ENCODE results near the gene LASP1NB.

The LASP1NB gene

DNA sequence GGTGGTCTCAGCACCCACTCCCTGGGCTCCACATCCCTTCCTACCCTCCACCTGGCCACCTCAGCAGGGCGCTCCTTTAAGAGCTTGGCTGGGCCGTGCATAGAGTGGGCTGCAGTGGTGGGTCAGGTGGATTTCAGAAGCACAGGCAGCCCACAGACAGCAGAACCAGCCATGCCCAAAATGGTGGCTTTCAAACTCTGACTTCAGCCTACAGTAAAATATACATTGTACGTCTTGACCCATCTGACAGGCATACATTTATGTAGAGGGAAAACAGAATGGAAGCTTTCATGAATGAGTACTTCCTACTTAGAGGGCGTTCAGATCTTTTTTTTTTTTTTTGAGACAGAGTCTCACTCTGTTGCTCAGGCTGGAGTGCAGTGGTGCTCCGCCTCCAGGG lies 26.0 kb upstream of the LASP1NB start:
- Histone ChIP-seq H3K27ac (ENCODE audit: low read depth, low read length) (peak overlapping the region; percentile 31), H3K4me3 (ENCODE audit: low read depth, low read length) (no peak overlapping the region), H3K27me3 (ENCODE audit: control insufficient read depth, insufficient read depth, low read length) (no peaks in the 10 kb centered on the region), H3K9me3 (ENCODE audit: control insufficient read depth, insufficient read depth, low read length) (no peaks in the 10 kb centered on the region; the same call in 1 of the 2 replicates)
- CTCF ChIA-PET = interaction anchor here (0.6 kb wide), 1 partner anchor 26 kb away, joined by 6 read pairs; no protein-coding TSS in a partner anchor
- DNase-seq (ENCODE audit: low read depth, low spot score) = no peak
- POLR2A ChIA-PET = interaction anchor here (2.2 to 2.6 kb wide), 3 partner anchors 19 to 46 kb away, joined by 4 to 23 read pairs (median 20); partner anchors contain the start of genes LASP1 and RPL23
- TF ChIP-seq, protein P1, sequence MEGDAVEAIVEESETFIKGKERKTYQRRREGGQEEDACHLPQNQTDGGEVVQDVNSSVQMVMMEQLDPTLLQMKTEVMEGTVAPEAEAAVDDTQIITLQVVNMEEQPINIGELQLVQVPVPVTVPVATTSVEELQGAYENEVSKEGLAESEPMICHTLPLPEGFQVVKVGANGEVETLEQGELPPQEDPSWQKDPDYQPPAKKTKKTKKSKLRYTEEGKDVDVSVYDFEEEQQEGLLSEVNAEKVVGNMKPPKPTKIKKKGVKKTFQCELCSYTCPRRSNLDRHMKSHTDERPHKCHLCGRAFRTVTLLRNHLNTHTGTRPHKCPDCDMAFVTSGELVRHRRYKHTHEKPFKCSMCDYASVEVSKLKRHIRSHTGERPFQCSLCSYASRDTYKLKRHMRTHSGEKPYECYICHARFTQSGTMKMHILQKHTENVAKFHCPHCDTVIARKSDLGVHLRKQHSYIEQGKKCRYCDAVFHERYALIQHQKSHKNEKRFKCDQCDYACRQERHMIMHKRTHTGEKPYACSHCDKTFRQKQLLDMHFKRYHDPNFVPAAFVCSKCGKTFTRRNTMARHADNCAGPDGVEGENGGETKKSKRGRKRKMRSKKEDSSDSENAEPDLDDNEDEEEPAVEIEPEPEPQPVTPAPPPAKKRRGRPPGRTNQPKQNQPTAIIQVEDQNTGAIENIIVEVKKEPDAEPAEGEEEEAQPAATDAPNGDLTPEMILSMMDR (IDR thresholded peaks at IDR 0.05; ENCODE audit: low read depth, low read length) = no peak

DNA sequence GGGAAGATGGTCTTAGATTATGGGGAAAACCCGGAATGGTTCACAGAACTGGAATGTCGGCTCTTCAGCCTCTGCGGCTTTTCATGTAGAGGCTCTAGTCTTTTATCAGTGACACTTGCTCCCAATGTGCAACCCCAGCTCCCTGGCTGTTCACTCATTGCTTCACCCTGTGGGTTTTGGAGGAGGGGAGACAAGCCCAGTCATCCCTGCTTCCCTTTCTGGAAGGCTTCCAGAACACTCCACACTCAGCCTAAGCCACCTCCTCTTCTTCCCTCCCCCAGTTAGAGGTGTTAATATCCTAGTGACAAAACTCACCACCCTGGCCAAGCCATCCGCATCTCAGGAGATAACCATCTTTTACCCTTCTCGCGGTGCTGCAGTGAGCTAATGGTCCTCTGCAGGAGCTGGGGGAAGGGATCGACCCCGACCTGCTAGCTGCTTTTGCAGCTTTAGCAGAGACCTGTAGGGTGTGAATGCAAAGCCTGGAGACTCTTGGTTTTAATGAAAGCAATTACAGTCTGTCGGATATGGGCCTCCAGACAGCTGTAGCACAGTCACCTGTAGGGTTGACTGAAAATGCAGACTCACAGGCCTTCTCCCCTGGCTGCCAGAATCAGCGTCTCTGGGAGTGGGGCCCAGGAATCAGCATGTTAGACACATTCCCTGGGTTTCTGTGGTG lies 24.3 kb upstream of the LASP1NB start:
- CTCF ChIA-PET = interaction anchor here (1.1 to 2.3 kb wide), 3 partner anchors 19 to 253 kb away, joined by 4 to 10 read pairs (median 5); partner anchors contain the start of gene LASP1NB
- peak overlapping the region; percentile 40 for H3K27ac ChIP-seq (ENCODE audit: low read depth, low read length)
- no peak overlapping the region for H3K4me3 ChIP-seq (ENCODE audit: low read depth, low read length)

DNA sequence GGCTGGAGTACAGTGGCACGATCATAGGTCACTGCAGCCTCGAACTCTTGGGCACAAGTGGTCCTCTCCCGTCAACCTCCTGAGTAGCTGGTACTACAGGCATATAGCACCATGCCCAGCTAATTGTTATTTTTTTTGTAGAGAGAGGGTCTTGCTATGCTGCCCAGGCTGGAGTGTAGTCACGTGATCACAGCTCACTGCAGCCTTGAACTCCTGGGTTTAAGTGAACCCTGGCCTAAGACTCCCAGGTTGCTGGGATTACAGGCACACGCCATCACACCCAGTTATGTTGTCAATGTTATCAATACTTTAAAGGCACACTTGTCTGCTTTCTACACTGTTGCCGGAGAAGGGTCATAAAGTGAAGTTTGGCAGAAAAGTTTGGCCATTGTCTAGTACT lies 22.0 kb upstream of the LASP1NB start:
- H3K9me3 ChIP-seq (ENCODE audit: control insufficient read depth, insufficient read depth, low read length) = no peaks in the 10 kb centered on the region
- TF ChIP-seq, protein P1 (IDR thresholded peaks at IDR 0.05; ENCODE audit: low read depth, low read length) = no peak
- H3K4me3 ChIP-seq (ENCODE audit: low read depth, low read length) = no peak overlapping the region
- H3K27me3 ChIP-seq (ENCODE audit: control insufficient read depth, insufficient read depth, low read length) = no peaks in the 10 kb centered on the region
- POLR2A ChIA-PET = no interaction called here
- no peak for DNase-seq (ENCODE audit: low read depth, low spot score)
- CTCF ChIA-PET = no interaction called here
- H3K27ac ChIP-seq (ENCODE audit: low read depth, low read length) = no peak overlapping the region

More for the DNA sequence above, 24.3 kb upstream of the LASP1NB start:
- H3K27me3 ChIP-seq (ENCODE audit: control insufficient read depth, insufficient read depth, low read length) = no peaks in the 10 kb centered on the region
- H3K9me3 ChIP-seq (ENCODE audit: control insufficient read depth, insufficient read depth, low read length) = no peaks in the 10 kb centered on the region; the same call in 1 of the 2 replicates
- TF ChIP-seq, protein P1 (IDR thresholded peaks at IDR 0.05; ENCODE audit: low read depth, low read length) = no peak
- DNase-seq (ENCODE audit: low read depth, low spot score) = peak; percentile 88
- POLR2A ChIA-PET = interaction anchor here (0.9 to 2.6 kb wide), 11 partner anchors 12 to 253 kb away, joined by 3 to 23 read pairs (median 5); partner anchors contain the start of genes FBXO47, LASP1, LASP1NB and RPL23

DNA sequence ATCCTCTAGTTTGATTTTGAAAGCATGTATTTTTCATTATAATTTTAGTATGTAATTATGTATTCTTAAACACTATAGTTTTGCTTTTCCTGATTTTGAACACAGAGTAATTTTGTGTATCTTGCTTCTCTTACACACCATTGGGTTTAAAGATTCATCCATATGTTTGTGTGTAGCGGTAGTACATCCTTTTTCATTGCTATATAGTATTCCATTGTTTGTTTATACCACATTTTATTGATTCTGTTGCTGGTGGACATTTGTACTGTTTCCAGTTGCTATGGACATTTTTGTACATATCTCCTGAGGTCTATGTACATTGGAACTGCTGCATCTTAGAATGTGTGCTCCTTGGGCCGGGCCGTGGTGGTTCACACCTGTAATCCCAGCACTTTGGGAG lies 20.5 kb upstream of the LASP1NB start:
- Histone ChIP-seq H3K27me3 (ENCODE audit: control insufficient read depth, insufficient read depth, low read length) (no peaks in the 10 kb centered on the region), H3K27ac (ENCODE audit: low read depth, low read length) (no peak overlapping the region), H3K9me3 (ENCODE audit: control insufficient read depth, insufficient read depth, low read length) (no peaks in the 10 kb centered on the region), H3K4me3 (ENCODE audit: low read depth, low read length) (no peak overlapping the region)
- TF ChIP-seq, protein P1 (IDR thresholded peaks at IDR 0.05; ENCODE audit: low read depth, low read length) = no peak
- ChIA-PET POLR2A (interaction anchor here (0.7 kb wide), 1 partner anchor 249 kb away, joined by 4 read pairs; no protein-coding TSS in a partner anchor), CTCF (no interaction called here)
- DNase-seq (ENCODE audit: low read depth, low spot score) = no peak

DNA sequence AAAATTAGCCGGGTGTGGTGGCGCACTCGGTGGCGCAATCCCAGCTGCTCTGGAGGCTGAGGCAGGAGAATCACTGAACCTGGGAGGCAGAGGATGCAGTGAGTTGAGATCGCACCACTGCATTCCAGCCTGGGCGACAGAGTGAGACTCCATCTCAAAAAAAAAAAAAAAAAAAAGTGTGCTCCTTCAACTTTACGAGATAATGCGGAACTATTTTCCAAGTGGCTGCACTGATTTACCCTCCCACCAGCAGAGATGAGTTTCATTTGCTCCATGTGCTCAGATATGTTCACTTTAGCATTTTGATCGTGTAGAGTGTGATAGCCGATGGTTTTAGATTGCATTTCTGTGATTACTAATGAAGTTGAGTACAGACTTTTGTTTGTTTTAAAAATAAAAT lies 20.0 kb upstream of the LASP1NB start:
- DNase-seq (ENCODE audit: low read depth, low spot score) = no peak
- no peaks in the 10 kb centered on the region for H3K27me3 ChIP-seq (ENCODE audit: control insufficient read depth, insufficient read depth, low read length)
- no peak overlapping the region for H3K4me3 ChIP-seq (ENCODE audit: low read depth, low read length)
- TF ChIP-seq, protein P1 (IDR thresholded peaks at IDR 0.05; ENCODE audit: low read depth, low read length) = no peak
- POLR2A ChIA-PET = no interaction called here
- no peaks in the 10 kb centered on the region for H3K9me3 ChIP-seq (ENCODE audit: control insufficient read depth, insufficient read depth, low read length)
- H3K27ac ChIP-seq (ENCODE audit: low read depth, low read length) = no peak overlapping the region
- CTCF ChIA-PET = no interaction called here

All from AG04450 (cell line).